ENCODE data around the gene SWI5.

Gene SWI5

DNA sequence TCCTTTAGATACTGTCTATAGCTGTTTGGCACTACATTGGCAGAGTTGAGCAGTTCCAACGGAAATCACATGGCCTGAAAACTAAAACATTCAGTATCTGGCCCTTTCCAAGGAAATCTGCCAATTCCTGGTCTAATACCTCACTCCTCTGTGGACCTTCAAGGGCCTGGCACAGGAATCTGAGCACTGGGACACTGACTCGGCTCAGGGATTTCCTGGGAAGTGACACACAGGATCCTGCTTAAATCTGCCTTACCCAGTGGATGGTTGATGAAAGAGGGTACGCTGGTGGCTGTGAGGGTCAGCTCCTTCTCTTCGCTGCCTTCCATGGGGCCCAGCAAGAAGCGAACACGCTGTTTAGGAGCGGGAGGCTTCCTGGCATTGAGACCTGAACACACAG, 45.3 kb downstream of the SWI5 start:
- no peak for DNase-seq (ENCODE audit: low read depth in 2 of 2)

DNA sequence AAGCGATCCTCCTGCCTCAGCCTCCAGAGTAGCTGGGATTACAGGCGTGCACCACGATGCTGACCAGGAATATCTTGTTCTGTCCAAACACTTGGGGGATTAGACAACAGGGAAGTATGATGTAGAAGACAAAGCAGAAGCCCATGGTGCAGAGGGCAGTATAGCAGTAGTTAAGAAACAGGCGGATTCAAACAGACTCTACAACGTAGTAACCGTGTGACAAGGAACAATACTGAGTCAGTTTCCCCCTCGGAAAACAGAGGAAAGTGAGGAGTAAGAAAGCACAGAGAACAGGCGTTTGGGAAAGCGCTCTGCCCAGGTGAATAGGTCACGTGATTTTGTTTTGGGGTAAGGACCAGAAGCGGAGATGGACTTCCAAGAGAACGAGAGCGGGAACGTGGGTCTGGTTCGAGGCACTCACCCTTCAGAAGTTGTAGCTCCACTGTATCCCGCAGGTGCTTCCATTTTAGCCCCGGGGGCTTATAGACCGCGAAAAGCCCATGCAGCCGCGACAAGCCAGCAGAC, 45.9 kb downstream of the SWI5 start:
- DNase-seq (ENCODE audit: low read depth in 2 of 2), result no peak

DNA sequence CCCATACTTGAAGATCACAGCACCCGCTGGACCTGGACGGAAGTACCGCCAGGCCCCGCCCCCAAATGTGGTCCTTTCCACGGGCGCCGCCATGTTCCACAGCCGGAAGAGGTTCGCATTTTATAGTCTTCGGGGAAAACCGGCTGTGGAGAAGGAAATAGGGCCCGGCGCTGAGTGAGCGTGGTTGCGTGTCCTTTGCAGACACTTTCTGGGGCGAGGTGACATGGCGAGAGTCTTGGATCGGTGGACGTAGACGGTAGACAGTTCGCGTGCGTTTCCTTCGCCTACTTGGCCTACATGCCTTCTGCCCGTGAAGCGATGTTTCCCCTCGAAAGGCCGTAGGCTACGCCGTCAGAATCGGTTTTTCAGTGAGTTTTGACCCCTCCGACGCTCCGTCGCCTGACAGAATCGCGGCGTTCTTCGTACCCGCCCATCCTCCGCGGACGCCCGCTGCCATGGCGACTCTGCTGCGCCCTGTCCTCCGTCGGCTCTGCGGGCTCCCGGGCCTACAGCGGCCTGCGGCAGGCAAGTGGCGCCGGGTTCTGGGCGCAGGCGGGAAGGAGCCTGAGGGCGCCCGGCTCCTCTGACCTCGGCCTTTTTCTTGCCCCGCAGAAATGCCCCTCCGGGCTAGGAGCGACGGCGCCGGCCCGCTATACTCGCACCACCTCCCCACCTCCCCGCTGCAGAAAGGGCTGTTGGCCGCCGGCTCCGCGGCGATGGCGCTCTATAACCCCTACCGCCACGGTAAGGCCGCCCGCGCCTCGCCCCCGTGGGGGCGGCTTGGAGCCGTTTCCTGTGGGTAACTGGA, 46.5 kb downstream of the SWI5 start, which contains the start of the genes COQ4 and TRUB2:
Gene COQ4 (plus strand): TSS at position 436 of the 808 bp plus-strand sequence. CDS start 20 bp downstream, at position 456.
Gene TRUB2 (minus strand): TSS at position 44 of the 808 bp plus-strand sequence. CDS start 39 bp downstream, at position 5.
- DNase-seq (ENCODE audit: low read depth in 2 of 2), result peak; percentile 87 to 90

DNA sequence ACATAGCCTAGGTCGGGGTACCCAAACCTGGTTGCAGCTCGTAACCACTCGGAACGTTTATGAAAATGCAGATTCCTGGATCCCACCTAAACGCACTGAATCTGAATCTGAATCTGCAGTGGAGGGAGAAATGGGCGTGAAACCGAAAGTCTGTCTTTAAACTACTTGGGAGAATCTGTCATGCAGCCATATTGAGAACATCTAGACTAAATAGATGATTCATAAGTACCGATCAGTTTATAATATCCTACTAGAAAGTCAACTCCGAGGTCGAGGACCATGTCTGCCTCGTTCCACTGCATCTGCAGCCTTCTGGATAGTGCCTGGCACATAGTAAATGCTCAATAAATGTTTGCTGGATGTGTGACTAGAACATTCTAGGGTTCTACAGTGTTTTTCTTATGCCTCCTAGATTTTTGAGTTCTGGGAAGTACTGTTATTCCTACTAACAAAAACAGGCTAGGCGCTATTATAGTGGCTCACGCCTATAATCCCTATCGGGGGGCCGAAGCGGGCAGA, 47.2 kb downstream of the SWI5 start:
- no peak for DNase-seq (ENCODE audit: low read depth in 2 of 2)

DNA sequence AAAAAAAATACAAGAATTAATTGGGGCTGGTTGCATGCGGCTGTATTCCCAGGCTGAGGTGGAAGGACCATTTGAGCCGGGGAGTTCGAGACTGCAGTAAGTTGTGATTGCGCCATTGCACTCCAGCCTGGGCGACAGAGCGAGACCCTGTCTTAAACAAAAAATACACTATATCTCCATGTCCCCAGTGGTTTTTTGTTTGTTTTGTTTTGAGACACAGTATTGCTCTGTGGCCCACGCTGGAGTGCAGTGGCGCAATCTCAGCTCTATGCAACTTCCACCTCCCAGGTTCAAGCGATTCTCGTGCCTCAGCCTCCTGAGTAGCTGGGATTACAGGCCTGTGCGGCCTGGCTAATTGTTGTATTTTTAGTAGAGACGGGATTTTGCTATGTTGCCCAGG, 47.7 kb downstream of the SWI5 start:
- no peak for DNase-seq (ENCODE audit: low read depth in 2 of 2)

DNA sequence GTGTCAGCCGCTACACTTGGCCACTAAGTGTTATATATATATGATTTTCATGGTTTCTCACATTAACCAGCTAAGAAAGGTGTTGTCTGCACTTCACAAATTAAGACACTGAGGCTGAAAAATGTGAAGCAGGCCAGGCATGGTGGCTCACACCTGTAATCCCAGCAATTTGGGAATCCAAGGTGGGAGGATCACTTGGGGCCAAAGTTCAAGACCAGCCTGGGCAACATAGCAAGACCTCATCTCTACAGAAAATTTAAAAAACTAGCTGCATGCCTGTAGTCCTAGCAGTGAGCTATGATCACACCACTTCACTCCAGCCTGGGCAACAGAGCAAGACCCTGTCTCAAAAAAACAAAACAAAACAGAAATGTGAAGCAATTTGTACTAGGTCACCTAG, 48.3 kb downstream of the SWI5 start:
- DNase-seq (ENCODE audit: low read depth in 2 of 2), result no peak

DNA sequence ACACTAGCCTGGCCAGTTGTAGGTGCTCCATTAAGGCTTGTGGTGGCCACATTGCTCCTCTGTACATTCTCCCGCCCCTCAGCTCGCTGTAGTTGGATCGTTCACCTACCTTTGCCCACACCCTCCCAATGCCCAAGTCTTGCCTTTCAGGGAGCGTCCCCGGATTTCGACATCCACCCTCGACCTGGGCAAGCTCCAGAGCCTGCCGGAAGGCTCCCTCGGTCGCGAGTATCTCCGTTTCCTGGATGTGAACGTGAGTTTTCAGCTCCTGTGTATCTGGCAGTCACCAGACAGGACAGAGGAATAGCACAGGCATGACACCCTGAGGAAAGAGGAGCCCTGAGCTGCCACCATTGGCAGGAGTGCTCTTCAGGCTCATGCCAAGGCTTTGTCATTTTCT, 49.6 kb downstream of the SWI5 start:
- no peak for DNase-seq (ENCODE audit: low read depth in 2 of 2)

DNA sequence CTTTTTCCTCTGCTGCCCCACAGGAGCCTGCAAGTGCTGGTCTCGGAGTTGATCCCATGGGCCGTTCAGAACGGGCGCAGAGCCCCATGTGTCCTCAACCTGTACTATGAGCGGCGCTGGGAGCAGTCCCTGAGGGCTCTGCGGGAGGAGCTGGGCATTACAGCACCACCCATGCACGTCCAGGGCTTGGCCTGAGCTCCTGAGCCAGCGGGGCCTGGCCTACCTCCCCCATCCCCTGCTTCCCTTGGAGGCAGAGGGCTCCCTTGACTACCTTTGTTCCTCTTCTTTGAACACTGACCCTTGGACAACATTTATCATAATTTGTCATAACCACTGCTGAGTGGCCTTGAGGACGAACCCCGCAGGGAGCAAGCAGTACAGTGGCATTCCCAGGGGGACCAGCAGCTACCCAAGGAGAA, 57.4 kb downstream of the SWI5 start:
- DNase-seq (ENCODE audit: low read depth in 2 of 2), result no peak

DNA sequence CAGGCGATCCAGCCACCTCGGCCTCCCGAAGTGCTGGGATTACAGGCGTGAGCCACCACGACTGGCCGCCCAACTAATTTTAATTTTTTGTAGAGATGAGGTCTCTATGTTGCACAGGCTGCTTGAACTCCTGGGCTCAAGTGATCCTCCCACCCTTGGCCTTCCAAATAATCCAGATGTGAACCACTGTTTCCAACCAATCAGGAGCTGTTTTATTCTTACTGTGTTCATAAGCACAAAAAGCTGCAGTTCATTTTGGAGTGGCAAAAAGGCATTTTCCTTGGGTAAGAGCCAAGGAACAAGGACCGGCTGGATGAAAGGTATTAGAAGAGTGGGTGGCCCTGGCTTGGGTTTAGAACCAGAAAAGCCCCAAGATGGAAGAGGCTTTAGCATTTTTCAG, 59.1 kb downstream of the SWI5 start:
- DNase-seq (ENCODE audit: low read depth in 2 of 2), result no peak

DNA sequence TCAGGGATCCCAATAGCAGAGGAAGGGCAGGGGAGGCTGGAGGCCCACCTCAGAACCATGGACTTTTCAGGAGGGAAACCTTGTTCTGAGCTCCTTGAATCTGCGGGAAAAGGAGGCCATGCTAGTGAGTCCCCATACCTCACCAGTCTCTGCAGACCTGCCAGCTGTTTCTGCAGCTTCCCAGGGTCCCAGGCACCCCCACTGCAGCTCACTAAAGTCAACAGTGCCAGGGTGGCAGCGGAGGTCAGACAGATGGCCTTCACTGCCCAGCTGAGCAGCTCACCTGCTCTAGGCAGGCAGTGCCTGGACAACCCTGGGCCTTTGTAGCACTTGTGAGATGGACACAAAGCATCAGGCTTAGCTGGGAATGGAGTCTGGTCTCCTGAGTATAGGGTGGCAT, 59.8 kb downstream of the SWI5 start:
- DNase-seq (ENCODE audit: low read depth in 2 of 2), result no peak

DNA sequence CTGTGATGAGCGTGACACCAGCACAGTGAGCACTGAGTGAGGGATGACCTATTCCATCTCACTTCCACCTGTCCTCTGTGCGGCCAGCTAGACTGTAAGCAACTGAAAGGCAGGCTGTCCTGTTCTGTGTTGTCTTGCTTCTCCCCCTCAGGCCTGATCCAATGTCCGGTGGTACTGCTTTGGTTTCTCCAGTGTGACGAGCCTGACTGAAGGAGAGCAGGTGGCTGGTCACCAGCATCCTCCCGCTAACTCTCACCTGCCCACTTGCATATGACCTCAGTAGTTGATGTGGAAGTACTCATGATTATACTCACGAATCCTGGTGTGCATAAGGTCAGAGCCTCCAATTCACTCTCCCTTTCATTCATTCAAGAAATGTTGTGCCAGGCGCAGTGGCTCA, 61.9 kb downstream of the SWI5 start:
- no peak for DNase-seq (ENCODE audit: low read depth in 2 of 2)
